Measurements from ENCODE around the gene DEFB123. TPM values are rescaled to one million over a fixed set of nuclear protein-coding genes. Genes with fewer than 3 reads are reported as not detected.

Gene DEFB123
- polyA plus RNA-seq, 3 donors: not detected

DNA sequence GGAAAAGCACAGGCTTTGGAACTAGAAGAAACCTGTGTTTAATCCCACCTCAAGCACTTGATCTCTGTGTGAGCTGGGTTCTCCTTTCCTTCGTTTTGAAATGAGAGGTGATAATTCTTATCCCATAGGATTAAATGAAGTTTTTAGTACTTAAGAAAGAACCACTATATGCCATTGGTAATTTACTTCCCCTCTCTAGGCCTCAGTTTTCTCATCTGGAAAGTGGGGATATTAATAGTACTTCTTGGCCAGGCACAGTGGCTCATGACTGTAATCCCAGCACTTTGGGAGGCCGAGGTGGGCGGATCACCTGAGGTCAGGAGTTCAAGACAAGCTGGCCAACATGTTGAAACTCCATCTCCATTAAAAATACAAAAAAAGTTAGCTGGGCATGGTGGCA lies 48.7 kb downstream of the DEFB123 start:
- 100% methylated on average over 2 of the region's 3 CpGs for WGBS (ENCODE audit: insufficient coverage)
- TF ChIP-seq, protein P1, sequence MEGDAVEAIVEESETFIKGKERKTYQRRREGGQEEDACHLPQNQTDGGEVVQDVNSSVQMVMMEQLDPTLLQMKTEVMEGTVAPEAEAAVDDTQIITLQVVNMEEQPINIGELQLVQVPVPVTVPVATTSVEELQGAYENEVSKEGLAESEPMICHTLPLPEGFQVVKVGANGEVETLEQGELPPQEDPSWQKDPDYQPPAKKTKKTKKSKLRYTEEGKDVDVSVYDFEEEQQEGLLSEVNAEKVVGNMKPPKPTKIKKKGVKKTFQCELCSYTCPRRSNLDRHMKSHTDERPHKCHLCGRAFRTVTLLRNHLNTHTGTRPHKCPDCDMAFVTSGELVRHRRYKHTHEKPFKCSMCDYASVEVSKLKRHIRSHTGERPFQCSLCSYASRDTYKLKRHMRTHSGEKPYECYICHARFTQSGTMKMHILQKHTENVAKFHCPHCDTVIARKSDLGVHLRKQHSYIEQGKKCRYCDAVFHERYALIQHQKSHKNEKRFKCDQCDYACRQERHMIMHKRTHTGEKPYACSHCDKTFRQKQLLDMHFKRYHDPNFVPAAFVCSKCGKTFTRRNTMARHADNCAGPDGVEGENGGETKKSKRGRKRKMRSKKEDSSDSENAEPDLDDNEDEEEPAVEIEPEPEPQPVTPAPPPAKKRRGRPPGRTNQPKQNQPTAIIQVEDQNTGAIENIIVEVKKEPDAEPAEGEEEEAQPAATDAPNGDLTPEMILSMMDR (IDR thresholded peaks at IDR 0.05): no peak
- no peak overlapping the region for H3K4me3 ChIP-seq (replicated peaks in 1 of 3; ENCODE audit: low read depth in 2 of 3, low read length in 3 of 3)
- peaks cover 0 to 9% (median 3%) of the 10 kb centered on the region in 7 donors for H3K9me3 Mint-ChIP-seq
- no peak for DNase-seq
- no peaks in the 10 kb centered on the region for H3K36me3 Mint-ChIP-seq
- no peaks in the 10 kb centered on the region for H3K36me3 ChIP-seq (replicated peaks in 1 of 2; ENCODE audit: control insufficient read depth in 1 of 2, insufficient read depth in 2 of 2, low read length in 2 of 2)
- H4K20me1 ChIP-seq (ENCODE audit: insufficient read depth, low read length): no peaks in the 10 kb centered on the region
- no peak overlapping the region for H3K27ac ChIP-seq (ENCODE audit: low read depth in 1 of 2, low read length in 2 of 2)
- intact Hi-C loops (cut with micrococcal nuclease): no loop called here
- no peak overlapping the region for H3K27ac Mint-ChIP-seq
- H3K4me2 ChIP-seq (replicated peaks; ENCODE audit: extremely low read depth, low read length, poor library complexity, severe bottlenecking): no peak overlapping the region
- peaks cover 4 to 8% of the 10 kb centered on the region in 2 donors for H3K4me1 ChIP-seq (ENCODE audit: control insufficient read depth in 1 of 2, insufficient read depth in 2 of 2, low read length in 2 of 2)
- peaks cover 31 to 39% (median 36%) of the 10 kb centered on the region in 3 donors for H3K27me3 Mint-ChIP-seq (ENCODE audit: low read depth in 3 of 3)
- no peak overlapping the region for H3K4me3 Mint-ChIP-seq
- H2AFZ ChIP-seq (ENCODE audit: insufficient read depth, low read depth, low read length, poor library complexity, severe bottlenecking): no peak overlapping the region
- H3K4me1 Mint-ChIP-seq: peaks cover 11% of the 10 kb centered on the region
- peaks cover 0 to 3% of the 10 kb centered on the region in 2 donors for H3K9me3 ChIP-seq (replicated peaks in 1 of 2; ENCODE audit: control insufficient read depth in 1 of 2, insufficient read depth in 1 of 2, low read length in 2 of 2)
- H3K27me3 ChIP-seq (ENCODE audit: control insufficient read depth in 2 of 2, insufficient read depth in 2 of 2, low read length in 2 of 2): peaks cover 13 to 27% of the 10 kb centered on the region in 2 donors
- H3K79me2 ChIP-seq (ENCODE audit: insufficient read depth, low read length): no peaks in the 10 kb centered on the region
- no peak overlapping the region for H3K9ac ChIP-seq (ENCODE audit: insufficient read depth, low read length, poor library complexity, severe bottlenecking)

DNA sequence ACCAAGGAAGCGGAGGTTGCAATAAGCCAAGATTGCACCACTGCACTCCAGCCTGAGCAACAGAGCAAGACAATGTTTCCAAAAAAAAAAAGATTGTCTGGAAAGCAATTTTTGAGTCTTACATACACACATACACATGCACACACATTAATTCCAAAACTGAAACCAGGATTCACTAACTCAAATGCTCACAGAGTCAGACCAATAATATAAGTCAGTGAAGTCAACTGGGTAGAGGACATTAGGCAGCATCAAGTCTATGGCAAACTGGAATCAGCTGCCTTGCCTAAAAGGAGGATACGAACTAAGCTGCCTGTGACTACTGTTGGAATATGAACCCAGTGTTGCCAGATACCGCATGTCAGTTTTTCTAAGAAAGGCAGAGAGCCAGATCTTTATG lies 50.3 kb downstream of the DEFB123 start:
- H3K9me3 Mint-ChIP-seq: peaks cover 0 to 3% (median 0%) of the 10 kb centered on the region in 7 donors
- 95% methylated on average over 3 of the region's 3 CpGs for WGBS (ENCODE audit: insufficient coverage)
- TF ChIP-seq, protein P1 (IDR thresholded peaks at IDR 0.05): no peak
- no peak overlapping the region for H3K4me3 Mint-ChIP-seq
- no peak overlapping the region for H3K4me3 ChIP-seq (replicated peaks in 1 of 3; ENCODE audit: low read depth in 2 of 3, low read length in 3 of 3)
- intact Hi-C loops (cut with micrococcal nuclease): no loop called here
- no peaks in the 10 kb centered on the region for H3K79me2 ChIP-seq (ENCODE audit: insufficient read depth, low read length)
- no peaks in the 10 kb centered on the region for H3K36me3 Mint-ChIP-seq
- no peak overlapping the region for H2AFZ ChIP-seq (ENCODE audit: insufficient read depth, low read depth, low read length, poor library complexity, severe bottlenecking)
- H3K36me3 ChIP-seq (replicated peaks in 1 of 2; ENCODE audit: control insufficient read depth in 1 of 2, insufficient read depth in 2 of 2, low read length in 2 of 2): no peaks in the 10 kb centered on the region
- H3K4me2 ChIP-seq (replicated peaks; ENCODE audit: extremely low read depth, low read length, poor library complexity, severe bottlenecking): no peak overlapping the region
- H3K27ac ChIP-seq (ENCODE audit: low read depth in 1 of 2, low read length in 2 of 2): no peak overlapping the region
- peaks cover 16 to 24% (median 23%) of the 10 kb centered on the region in 3 donors for H3K27me3 Mint-ChIP-seq (ENCODE audit: low read depth in 3 of 3)
- no peak for DNase-seq
- H3K9me3 ChIP-seq (replicated peaks in 1 of 2; ENCODE audit: control insufficient read depth in 1 of 2, insufficient read depth in 1 of 2, low read length in 2 of 2): no peaks in the 10 kb centered on the region
- H3K9ac ChIP-seq (ENCODE audit: insufficient read depth, low read length, poor library complexity, severe bottlenecking): no peak overlapping the region
- peaks cover 4% of the 10 kb centered on the region for H3K4me1 Mint-ChIP-seq
- H3K4me1 ChIP-seq (ENCODE audit: control insufficient read depth in 1 of 2, insufficient read depth in 2 of 2, low read length in 2 of 2): peaks cover under 1 to 3% of the 10 kb centered on the region in 2 donors
- peaks cover 8 to 14% of the 10 kb centered on the region in 2 donors for H3K27me3 ChIP-seq (ENCODE audit: control insufficient read depth in 2 of 2, insufficient read depth in 2 of 2, low read length in 2 of 2)
- no peaks in the 10 kb centered on the region for H4K20me1 ChIP-seq (ENCODE audit: insufficient read depth, low read length)
- H3K27ac Mint-ChIP-seq: no peak overlapping the region

All from CD14-positive monocyte (primary cell).